Measurements from ENCODE around the gene USB1.

DNA sequence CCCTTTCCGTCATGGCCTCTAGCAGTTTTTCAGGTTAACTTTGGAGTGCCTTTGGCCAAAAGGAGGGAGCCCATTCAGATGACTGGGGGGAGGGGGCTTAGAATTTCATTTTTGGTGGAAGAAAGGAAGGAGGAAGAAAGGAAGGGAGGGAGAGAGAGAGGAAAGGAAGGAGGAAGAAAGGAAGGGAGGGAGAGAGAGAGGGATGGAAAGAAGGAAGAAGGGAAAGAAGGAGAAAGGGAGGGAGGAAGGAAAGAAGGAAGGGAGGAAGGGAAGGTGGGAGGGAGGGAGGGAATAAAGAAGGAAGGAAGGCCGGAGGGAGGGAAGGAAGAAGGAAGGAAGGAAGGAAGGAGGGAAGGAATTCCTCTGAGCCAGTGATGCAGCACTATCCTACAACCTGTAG, 50.1 kb downstream of the USB1 start:
- TF ChIP-seq, protein P1, sequence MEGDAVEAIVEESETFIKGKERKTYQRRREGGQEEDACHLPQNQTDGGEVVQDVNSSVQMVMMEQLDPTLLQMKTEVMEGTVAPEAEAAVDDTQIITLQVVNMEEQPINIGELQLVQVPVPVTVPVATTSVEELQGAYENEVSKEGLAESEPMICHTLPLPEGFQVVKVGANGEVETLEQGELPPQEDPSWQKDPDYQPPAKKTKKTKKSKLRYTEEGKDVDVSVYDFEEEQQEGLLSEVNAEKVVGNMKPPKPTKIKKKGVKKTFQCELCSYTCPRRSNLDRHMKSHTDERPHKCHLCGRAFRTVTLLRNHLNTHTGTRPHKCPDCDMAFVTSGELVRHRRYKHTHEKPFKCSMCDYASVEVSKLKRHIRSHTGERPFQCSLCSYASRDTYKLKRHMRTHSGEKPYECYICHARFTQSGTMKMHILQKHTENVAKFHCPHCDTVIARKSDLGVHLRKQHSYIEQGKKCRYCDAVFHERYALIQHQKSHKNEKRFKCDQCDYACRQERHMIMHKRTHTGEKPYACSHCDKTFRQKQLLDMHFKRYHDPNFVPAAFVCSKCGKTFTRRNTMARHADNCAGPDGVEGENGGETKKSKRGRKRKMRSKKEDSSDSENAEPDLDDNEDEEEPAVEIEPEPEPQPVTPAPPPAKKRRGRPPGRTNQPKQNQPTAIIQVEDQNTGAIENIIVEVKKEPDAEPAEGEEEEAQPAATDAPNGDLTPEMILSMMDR (IDR thresholded peaks at IDR 0.05) = no peak
- TF ChIP-seq EP300 (IDR thresholded peaks at IDR 0.05) (no peak), POLR2A (IDR thresholded peaks at IDR 0.05) (no peak)
